NOMO-1 treated with dmso at 0.1 percent for 144 hours (cell line): Measurements from ENCODE around the gene RSPO4.

Experiments
- DNase-seq: peaks from one replicate; lab custom pipeline; 2025; ENCODE audit not compliant: unreplicated experiment; lab: John Stamatoyannopoulos, UW

The RSPO4 gene

DNA sequence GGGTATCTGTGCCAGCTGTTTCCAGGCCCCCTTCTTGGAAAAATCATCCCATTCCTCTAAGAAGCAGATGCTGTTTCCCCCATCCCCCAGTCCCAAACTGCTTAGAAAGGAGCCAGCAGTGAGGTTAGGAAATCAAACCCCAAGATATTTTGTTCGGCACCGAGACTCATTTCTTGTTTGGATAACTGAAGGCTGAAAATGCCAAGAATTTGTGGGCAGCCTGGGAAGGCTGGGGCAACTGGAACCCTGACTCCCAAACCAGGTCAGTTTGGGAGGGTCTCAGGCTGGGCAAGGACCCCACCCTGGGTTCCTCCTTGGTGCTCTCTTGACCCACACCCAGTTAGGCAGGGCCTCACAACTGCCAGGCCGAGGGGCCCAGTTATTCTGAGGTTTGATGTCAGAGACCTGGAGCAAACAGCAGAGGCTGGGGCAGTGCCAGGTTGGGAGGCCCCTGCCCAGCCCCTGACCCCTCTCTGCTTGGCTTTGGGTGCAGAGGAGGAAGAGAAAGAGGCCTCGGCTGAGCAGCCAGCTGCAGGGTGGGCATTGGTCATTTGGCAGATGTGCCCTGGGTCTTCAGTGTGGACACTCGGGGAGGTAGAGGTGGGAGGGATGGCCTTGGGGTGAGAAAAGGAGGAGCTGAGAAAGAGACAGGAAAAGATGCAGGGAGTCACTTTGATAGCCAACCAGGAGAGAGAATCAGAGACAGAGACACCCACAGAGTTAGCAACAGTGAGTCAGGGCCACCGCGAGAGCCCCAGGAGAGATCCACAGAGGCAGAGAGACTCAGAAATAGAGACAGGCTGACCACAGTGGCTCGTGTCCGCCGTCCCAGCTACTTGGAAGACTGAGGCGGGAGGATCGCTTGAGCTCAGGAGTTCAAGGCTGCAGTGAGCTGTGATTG is 91.0 kb downstream of the RSPO4 start:
- DNase-seq = no peak

DNA sequence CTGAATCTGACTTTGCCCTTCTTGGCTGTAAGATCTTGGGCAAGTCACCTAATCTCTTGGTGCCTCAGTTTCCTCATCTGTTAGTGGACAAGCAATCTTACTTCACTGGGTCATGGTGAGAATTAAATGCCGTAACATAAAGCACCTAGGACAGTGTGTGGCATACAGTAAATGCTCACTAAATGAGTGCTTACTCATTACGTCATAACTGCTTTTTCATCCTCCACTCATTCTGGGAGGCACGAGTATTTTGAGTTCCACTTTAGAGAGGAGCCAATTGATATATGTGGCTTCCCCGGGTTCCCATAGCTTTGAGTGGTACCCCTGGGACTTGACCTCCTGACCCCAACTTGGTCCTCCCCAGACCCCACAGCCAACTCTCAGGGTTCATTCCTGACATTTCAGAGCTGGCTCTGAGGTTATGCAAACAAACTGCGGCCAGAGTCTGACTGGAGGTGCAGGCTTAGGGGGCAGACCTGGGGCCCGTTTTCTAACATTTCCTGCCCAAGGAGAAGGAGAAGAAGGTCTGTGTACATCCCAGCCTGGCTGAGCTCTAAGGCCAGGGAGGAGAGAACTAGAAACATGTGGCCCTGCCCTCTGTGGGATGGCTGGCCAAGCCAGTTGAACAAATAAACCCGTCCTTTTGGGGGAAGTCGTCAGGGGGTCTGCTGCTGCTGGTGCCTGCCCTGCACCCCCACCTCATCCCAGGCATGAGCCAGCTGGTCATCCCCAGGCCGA is 91.8 kb downstream of the RSPO4 start:
- DNase-seq = no peak

DNA sequence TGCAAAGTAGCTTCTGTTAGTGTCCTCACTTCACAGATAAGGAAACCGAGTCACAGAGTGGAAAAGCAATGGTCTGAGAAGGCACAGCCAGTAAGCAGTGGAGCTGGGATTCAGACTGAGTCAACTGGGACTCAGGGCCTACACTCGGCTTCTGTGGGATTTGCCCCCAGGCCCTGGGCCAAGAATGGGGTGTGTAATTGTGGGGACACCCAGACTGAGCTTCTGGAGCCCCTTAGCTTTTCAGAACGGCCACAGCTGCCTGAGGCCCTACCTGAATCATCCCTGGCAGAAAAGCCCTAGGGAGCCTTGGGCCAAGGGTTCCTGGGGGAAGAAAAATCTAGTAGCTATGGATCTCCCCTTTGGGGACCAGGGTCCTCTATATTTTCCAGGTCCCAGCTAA is 92.5 kb downstream of the RSPO4 start:
- DNase-seq = no peak
